A549 (cell line): Measurements from ENCODE around the gene PTPRG.

Source experiments
- CBX2 ChIP-seq: fragments of 200-600 bp; sonication (generic); IDR thresholded peaks from 2 replicates; pipeline ENCODE4 v1.6.1; 2016; ENCODE audit warnings: low read depth, mild to moderate bottlenecking, borderline replicate concordance
- CEBPB ChIP-seq, 2 experiments: fragments of >200 bp in 1 of 2; sonication (Bioruptor Twin) in 1 of 2; formaldehyde crosslinking in 1 of 2; IDR thresholded peaks; 2 replicates each; pipeline ENCODE4 v1.6.1; 2012 to 2016
- ESRRA ChIP-seq: fragments of 150-350 bp; IDR thresholded peaks from 2 replicates; pipeline ENCODE4 v1.6.1; 2014; ENCODE audit warnings: mild to moderate bottlenecking, low read length, borderline replicate concordance
- FOSL2 ChIP-seq, 2 experiments: fragments of 450-650 bp in 1 of 2; fragments of >200 bp in 1 of 2; sonication (Bioruptor Twin) in 1 of 2; formaldehyde crosslinking; IDR thresholded peaks; 2 replicates each; pipeline versions ENCODE4 v1.5.0 to v1.6.1; 2016 to 2020; ENCODE audit warnings: mild to moderate bottlenecking in 1 of 2, moderate library complexity in 1 of 2
- HOXA7 ChIP-seq: fragments of 250-450 bp; sonication (Bioruptor Pico); IDR thresholded peaks from 2 replicates; pipeline ENCODE4 v1.5.0; 2020; ENCODE audit warnings: mild to moderate bottlenecking, moderate library complexity
- JUNB ChIP-seq: fragments of >200 bp; sonication (Bioruptor Twin); formaldehyde crosslinking; IDR thresholded peaks from 2 replicates; pipeline ENCODE4 v1.6.1; 2016
- POLR2A ChIP-seq: IDR thresholded peaks from 2 replicates; pipeline ENCODE4 v1.6.1; 2012; ENCODE audit warnings: mild to moderate bottlenecking, low read length
- RFX5 ChIP-seq: fragments of 450-650 bp; IDR thresholded peaks from 2 replicates; pipeline ENCODE4 v1.7.1; 2014; ENCODE audit warnings: antibody characterized with exemption, mild to moderate bottlenecking, moderate library complexity
- ZSCAN20 ChIP-seq: fragments of 250-450 bp; sonication (Bioruptor Pico); IDR thresholded peaks from 2 replicates; pipeline ENCODE4 v1.8.0; 2022; ENCODE audit warnings: mild to moderate bottlenecking, moderate library complexity
- TF ChIP-seq, protein P1 (sequence below): IDR thresholded peaks from 2 replicates; pipeline ENCODE4 v1.6.1; 2012
- TF ChIP-seq, protein P2 (sequence below): fragments of >200 bp; sonication (Bioruptor Twin); formaldehyde crosslinking; IDR thresholded peaks from 3 replicates; pipeline ENCODE4 v1.5.1; 2016
- TF ChIP-seq, protein P3 (sequence below): fragments of 450-650 bp; IDR thresholded peaks from 2 replicates; pipeline ENCODE4 v1.6.1; 2014; ENCODE audit warnings: antibody characterized with exemption

DNA sequence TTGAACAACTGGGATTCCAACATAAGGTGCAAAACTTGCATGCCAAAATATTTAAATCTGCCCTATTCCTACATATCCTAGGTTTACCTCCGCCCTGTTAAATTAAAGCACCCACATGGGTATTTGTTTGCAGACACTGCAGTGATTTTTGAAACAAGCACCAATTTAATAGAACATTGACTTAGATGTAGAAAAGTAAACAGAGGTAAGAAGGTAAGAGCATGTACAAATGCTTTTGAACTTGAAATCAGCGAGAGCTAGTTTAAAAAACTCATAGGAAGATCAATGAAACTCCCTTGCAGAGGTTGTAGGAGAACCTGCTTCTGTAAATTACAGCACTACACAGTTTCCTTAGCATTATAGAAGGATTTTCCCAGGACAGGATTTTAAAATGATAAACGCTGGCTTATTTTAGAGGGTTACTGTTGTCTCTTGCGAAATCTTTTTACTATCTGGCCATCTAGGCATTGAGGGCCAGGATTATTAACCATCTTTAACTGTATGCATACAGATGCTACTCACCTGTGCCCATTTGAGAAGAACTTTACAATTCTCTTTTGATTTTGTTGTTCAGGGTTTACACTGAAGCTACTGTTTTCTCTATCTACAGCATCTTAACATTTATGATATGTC, 527.2 kb downstream of the PTPRG start:
- TF ChIP-seq CBX2: no peak
- TF ChIP-seq, protein P1, sequence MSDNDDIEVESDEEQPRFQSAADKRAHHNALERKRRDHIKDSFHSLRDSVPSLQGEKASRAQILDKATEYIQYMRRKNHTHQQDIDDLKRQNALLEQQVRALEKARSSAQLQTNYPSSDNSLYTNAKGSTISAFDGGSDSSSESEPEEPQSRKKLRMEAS: no peak
- TF ChIP-seq, protein P2, sequence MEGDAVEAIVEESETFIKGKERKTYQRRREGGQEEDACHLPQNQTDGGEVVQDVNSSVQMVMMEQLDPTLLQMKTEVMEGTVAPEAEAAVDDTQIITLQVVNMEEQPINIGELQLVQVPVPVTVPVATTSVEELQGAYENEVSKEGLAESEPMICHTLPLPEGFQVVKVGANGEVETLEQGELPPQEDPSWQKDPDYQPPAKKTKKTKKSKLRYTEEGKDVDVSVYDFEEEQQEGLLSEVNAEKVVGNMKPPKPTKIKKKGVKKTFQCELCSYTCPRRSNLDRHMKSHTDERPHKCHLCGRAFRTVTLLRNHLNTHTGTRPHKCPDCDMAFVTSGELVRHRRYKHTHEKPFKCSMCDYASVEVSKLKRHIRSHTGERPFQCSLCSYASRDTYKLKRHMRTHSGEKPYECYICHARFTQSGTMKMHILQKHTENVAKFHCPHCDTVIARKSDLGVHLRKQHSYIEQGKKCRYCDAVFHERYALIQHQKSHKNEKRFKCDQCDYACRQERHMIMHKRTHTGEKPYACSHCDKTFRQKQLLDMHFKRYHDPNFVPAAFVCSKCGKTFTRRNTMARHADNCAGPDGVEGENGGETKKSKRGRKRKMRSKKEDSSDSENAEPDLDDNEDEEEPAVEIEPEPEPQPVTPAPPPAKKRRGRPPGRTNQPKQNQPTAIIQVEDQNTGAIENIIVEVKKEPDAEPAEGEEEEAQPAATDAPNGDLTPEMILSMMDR: no peak
- TF ChIP-seq RFX5: no peak
- TF ChIP-seq HOXA7 (CRISPR knock-in tag): no peak
- no peak for TF ChIP-seq POLR2A
- TF ChIP-seq JUNB: no peak
- TF ChIP-seq, protein P3, sequence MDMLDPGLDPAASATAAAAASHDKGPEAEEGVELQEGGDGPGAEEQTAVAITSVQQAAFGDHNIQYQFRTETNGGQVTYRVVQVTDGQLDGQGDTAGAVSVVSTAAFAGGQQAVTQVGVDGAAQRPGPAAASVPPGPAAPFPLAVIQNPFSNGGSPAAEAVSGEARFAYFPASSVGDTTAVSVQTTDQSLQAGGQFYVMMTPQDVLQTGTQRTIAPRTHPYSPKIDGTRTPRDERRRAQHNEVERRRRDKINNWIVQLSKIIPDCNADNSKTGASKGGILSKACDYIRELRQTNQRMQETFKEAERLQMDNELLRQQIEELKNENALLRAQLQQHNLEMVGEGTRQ: no peak
- TF ChIP-seq FOSL2 (IDR thresholded peaks at IDR 0.05): no peak
- no peak for TF ChIP-seq FOSL2 (CRISPR knock-in tag; IDR thresholded peaks at IDR 0.05)
- TF ChIP-seq ESRRA: no peak
- no peak for TF ChIP-seq ZSCAN20
- TF ChIP-seq CEBPB (IDR thresholded peaks at IDR 0.05): no peak
